ENCODE measurements around the gene AGTRAP.

- TF ChIP-seq CTCF (IDR thresholded peaks at IDR 0.05) (no peak), POLR2A (IDR thresholded peaks at IDR 0.05) (no peak)
These were observed 4.1 kb upstream of the AGTRAP start for GRCh38 chr1:11731691-11732283.

All from uterus (tissue), 2 donors.